ENCODE measurements around the gene SLC10A7. TPM values are rescaled to one million over a fixed set of nuclear protein-coding genes. Genes with fewer than 3 reads are reported as not detected.

Gene SLC10A7
- total RNA-seq, 1 experiment from 2014 or later = 23.3 TPM

DNA sequence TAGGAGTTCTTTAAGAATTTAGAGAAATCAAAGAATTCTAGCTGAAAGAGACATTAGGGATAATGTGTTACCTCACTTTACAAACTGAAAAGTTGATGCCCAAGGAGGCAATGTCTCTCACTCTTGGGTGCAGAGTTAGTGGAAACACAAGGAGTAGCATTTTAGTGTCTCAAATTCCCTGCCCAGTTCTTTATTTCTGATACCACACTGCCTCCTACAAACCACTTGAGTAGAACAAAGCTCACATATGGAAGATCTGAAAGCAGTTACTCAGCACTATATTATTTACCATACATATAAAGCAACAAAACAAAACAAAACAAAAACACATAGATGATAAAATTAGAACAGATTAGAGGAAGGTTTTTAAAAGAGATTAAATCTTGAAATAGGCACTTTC lies 183.2 kb downstream of the SLC10A7 start:
- Histone ChIP-seq H3K27ac (no peak overlapping the region), H3K27me3 (no peaks in the 10 kb centered on the region), H3K4me1 (peaks cover 15% of the 10 kb centered on the region), H3K36me3 (no peaks in the 10 kb centered on the region), H3K4me3 (no peak overlapping the region), H3K9me3 (replicated peaks) (no peaks in the 10 kb centered on the region)
- DNase-seq = peak in 1 of 2 experiments; percentile 25

DNA sequence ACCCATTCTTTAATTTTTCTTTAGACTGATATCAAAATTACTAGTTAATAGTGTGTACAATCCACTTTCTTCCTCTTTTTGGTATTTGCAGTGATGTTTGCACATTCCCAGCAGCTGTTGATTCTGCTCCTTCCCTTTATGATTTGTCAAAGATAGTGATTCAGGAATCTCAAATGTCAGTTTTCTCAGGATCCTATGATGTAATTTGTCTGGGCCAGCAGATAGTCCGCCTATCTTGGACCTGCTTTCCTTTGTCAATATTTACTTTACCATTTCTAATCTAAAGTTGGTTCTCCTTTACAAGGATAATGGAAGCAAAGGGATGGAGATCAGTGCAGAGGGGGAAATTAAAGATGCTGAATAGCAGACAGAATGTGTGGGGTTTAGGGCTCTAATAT lies 185.3 kb downstream of the SLC10A7 start:
- Histone ChIP-seq H3K9me3 (replicated peaks) (no peaks in the 10 kb centered on the region), H3K27ac (no peak overlapping the region), H3K27me3 (no peaks in the 10 kb centered on the region), H3K4me3 (no peak overlapping the region), H3K36me3 (no peaks in the 10 kb centered on the region), H3K4me1 (peaks cover 15% of the 10 kb centered on the region)
- peak in 1 of 2 experiments; percentile 22 for DNase-seq

DNA sequence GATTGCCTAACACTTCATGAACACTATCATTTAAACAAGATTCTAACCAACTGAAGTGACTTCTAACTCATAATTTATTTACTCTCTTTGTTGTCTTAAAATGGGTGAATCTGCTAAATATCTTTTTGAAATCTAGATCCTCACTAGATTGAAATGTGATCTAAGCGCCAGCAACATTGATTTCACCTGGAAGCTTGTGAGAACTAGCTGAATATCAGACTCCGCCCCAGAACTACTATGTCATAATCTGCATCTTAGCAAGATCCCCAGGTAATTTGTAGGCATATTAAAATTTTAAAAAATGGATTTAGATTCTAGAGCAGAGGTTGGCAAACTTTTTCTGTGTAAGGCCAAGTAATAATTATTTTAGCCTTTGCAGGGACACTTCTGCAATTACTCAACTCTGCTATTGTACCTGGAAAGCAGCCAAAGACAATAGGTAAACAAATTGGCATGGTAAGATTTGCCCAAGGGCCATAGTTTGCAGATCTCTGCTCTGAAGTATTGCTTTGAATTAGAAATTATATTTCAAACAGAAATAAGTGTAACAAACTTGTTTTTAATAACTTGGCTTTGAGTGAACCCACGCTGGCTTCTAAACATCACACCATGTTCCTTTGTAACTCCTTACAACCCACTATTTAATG lies 185.9 kb downstream of the SLC10A7 start:
- Histone ChIP-seq H3K27me3 (no peaks in the 10 kb centered on the region), H3K36me3 (no peaks in the 10 kb centered on the region), H3K4me3 (no peak overlapping the region), H3K9me3 (replicated peaks) (no peaks in the 10 kb centered on the region), H3K4me1 (peaks cover 15% of the 10 kb centered on the region), H3K27ac (no peak overlapping the region)
- no peak for DNase-seq

DNA sequence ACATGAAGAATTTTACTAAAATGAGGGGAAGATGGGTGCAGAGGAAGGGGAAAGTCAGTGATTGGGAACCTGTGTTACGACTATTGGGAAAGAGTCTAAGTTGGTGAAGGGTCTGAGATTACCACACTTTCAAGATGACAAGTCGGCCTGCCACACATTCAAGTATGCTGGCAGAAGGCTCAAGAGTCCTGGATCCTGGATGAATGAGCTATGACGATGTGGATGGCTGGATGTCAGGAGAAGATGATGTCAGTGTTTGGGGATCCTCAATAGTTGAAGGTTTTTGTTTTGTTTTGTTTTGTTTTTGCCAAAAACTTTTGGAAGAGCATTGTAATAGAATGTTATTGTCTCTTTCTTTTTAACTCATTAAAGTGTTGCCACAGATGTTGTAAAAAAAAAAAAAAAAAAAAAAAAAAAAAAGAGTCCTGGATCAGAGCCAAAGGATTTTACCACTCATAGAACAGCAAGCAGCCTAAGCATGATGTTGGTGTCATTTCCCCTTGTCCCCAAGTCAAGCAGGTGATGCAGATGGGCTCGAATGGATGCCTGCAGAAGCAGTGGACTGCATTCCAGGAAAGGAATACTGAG lies 186.8 kb downstream of the SLC10A7 start:
- Histone ChIP-seq H3K36me3 (no peaks in the 10 kb centered on the region), H3K27ac (no peak overlapping the region), H3K9me3 (replicated peaks) (no peaks in the 10 kb centered on the region), H3K27me3 (no peaks in the 10 kb centered on the region), H3K4me3 (no peak overlapping the region), H3K4me1 (peaks cover 15% of the 10 kb centered on the region)
- DNase-seq = no peak

DNA sequence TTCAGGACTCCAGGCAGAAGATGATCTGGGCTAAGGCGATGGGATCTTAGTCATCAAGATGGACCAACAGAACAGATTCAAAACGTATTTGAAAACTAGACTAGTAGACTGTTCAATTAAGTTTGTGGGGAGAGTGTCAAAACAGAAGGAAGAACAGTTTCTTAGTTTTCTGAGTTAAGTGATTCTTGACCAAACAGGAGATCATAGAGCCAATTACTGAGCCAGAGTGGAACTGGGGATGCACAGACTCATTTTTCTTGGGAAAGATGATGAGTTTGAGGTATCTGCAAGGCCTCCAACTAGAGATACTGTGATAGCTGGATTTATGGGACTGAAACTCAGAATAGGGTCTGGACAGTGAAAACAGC lies 187.9 kb downstream of the SLC10A7 start:
- Histone ChIP-seq H3K4me3 (no peak overlapping the region), H3K27me3 (no peaks in the 10 kb centered on the region), H3K4me1 (peaks cover 15% of the 10 kb centered on the region), H3K27ac (no peak overlapping the region), H3K9me3 (replicated peaks) (no peaks in the 10 kb centered on the region), H3K36me3 (no peaks in the 10 kb centered on the region)
- no peak for DNase-seq

DNA sequence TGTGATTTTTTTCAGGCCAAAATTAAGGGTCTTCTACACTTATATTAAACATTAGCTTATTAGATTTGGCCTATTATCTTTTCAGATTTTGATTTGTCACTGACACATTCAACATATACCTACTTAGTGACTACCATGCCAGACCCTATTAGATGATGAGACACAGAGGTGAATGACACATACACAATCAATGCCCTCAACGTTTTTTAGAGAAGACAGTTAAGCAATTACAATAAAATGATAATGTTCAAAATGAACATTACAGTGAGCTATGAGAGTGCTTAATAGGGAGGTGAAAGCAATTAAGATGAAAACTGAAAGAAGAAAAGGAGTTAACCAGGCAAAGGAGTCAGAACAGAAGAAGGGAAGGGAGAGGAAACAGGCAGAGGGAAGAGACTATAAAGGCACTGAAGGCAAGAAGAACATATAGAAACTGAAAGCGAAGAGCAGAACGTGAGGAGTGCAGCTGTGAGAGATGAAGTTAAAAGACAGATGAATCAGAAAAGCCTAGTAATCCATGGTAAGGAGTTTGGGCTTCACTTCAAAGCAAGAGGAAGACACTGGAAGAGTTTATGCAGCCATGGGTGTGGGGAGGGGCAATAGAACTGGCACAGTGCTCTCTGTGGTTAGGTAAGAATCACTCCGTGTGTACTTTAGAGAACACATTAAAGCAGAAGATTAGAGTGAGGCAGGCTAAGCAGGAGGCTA lies 188.4 kb downstream of the SLC10A7 start:
- H3K4me3 ChIP-seq = no peak overlapping the region
- peak; percentile 16 to 48 for DNase-seq
- no peak overlapping the region for H3K27ac ChIP-seq
- H3K4me1 ChIP-seq = peaks cover 15% of the 10 kb centered on the region
- no peaks in the 10 kb centered on the region for H3K9me3 ChIP-seq (replicated peaks)
- no peaks in the 10 kb centered on the region for H3K36me3 ChIP-seq
- no peaks in the 10 kb centered on the region for H3K27me3 ChIP-seq

DNA sequence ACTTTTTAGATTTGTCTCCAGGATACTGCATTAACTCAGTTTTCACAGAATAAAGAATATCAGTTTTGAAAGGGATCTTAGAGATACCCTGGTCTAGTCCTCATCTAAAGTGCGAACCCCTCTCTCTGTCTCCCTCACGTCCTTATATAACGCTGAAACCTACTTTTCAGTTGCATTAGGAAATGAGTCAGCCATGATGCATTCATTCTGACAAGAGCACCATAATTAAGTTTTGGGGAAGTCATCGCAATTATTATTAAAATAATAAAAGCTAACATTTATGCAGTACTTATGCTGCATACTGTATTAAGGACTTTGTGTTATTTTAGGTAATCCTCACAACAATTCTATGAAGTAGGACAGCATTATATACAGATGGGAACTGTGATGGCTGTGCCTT lies 191.3 kb downstream of the SLC10A7 start:
- no peak overlapping the region for H3K27ac ChIP-seq
- no peak overlapping the region for H3K4me3 ChIP-seq
- H3K9me3 ChIP-seq (replicated peaks) = no peaks in the 10 kb centered on the region
- H3K27me3 ChIP-seq = no peaks in the 10 kb centered on the region
- H3K36me3 ChIP-seq = no peaks in the 10 kb centered on the region
- DNase-seq = no peak
- peaks cover 7% of the 10 kb centered on the region; the same call in 1 of the 2 replicates for H3K4me1 ChIP-seq

DNA sequence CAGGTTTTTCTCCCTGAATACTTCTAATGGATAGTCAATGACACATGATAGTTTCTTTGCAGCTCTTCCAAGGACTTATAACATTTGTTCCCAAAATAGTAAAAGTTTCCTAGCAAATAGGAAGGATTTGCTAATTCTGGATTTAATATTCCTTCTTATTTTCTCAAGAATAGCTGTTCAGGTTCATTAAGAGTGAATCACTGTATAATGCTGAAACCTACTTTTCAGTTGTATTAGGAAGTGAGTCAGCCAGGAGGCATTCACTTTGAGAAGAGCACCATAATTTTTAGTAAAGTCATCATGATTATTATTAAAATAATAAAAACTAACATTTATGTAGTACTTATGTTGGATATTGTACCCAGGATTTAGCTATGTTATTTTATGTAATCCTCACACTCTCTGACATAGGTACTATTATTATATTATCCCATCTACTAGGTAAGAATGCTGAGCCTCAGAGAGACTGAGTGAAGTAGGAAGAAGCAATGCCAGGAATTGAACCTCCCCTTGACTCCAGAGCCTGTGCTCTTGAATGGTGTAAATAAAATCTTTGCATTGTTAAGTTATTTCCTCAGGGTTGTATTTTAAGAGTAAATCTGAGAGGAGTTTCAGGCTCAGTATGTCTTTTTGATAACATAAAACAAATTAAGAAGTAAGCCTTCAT lies 192.6 kb downstream of the SLC10A7 start:
- H3K27me3 ChIP-seq = no peaks in the 10 kb centered on the region
- no peaks in the 10 kb centered on the region for H3K9me3 ChIP-seq (replicated peaks)
- DNase-seq = no peak
- H3K4me1 ChIP-seq = peaks cover 5% of the 10 kb centered on the region; the same call in 1 of the 2 replicates
- no peak overlapping the region for H3K27ac ChIP-seq
- H3K4me3 ChIP-seq = no peak overlapping the region
- H3K36me3 ChIP-seq = no peaks in the 10 kb centered on the region

DNA sequence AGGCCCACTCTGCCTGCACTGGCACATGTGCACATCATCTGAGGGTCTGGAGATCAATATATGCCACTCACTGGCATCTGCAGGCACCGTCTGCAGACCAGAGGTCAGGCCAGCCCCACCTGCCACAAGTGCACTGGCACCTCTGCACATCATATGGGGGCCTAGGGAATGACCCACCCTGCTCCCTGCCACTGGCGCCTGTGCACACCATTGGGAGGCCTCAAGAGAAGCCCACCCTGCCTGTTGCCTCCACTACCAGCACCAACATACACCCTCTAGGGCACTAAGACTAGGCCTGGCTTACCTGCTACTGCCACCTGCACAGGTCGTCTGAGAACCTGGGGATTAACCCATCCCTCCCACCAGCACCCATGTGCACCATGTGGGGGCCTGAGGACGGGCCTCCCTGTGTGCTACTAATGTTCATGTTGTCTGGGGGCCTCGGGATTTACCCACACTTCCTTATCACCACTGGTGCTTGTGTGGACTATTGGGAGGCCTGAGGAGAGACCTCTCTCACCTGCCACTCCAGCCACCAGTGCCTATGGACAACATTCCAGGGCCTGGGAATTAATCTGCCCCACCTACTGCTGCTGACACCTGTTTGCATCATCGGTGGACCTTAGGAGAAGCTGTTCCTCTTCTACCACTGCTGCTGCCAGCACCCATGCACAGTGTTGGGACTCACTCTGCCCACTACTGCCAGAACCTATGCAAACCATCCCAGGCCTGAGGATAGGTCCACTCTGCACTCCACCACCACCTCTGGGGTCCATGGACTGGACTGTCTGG lies 193.7 kb downstream of the SLC10A7 start:
- no peak overlapping the region for H3K4me3 ChIP-seq
- no peak for DNase-seq
- H3K27me3 ChIP-seq = no peaks in the 10 kb centered on the region
- H3K9me3 ChIP-seq (replicated peaks) = no peaks in the 10 kb centered on the region
- no peak overlapping the region for H3K27ac ChIP-seq
- no peaks in the 10 kb centered on the region for H3K36me3 ChIP-seq
- H3K4me1 ChIP-seq = no peaks in the 10 kb centered on the region

DNA sequence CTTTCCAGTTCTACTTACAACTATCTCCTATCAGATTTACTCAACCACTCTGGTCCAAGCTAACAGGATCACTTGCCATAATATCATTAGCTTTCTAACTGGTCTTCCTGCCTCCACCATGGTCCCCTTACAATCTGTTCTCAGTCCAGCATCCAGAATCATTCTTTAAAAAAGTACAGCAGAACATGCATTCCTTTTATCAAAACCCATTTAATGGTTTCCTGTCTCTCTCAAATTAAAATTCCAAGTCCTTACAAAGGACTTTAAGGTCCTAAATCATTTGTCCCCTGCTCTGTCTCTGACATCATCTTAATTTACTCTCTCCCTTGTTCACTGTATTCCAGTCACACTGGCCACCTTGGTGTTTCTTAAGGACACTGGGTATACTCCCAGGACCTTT lies 202.8 kb downstream of the SLC10A7 start:
- H3K27me3 ChIP-seq = no peaks in the 10 kb centered on the region
- no peak overlapping the region for H3K27ac ChIP-seq
- no peaks in the 10 kb centered on the region for H3K9me3 ChIP-seq (replicated peaks)
- no peak for DNase-seq
- peaks cover 8% of the 10 kb centered on the region; the same call in 1 of the 2 replicates for H3K4me1 ChIP-seq
- no peaks in the 10 kb centered on the region for H3K36me3 ChIP-seq
- H3K4me3 ChIP-seq = no peak overlapping the region

DNA sequence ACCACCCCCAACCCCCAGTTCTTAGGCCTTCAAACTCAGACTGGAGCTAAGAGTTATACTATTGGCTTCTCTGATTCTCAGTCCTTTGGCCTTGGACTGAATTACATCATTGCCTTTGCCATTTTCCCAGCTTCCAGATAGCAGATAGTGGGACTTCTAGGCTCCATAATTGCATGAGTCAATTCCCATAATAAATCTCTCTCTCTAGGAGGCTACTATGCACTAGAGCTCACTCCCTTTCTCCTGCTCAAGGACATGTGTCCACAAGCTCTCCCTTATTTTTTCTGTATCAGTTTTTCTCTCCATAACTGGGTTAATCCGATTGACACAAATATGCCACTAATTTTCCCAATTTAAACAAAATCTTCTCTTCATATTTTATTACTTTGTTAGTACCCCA lies 204.0 kb downstream of the SLC10A7 start:
- DNase-seq = no peak
- Histone ChIP-seq H3K4me1 (peaks cover 8% of the 10 kb centered on the region), H3K4me3 (no peak overlapping the region), H3K27me3 (no peaks in the 10 kb centered on the region), H3K9me3 (replicated peaks) (no peaks in the 10 kb centered on the region), H3K36me3 (no peaks in the 10 kb centered on the region), H3K27ac (no peak overlapping the region)

DNA sequence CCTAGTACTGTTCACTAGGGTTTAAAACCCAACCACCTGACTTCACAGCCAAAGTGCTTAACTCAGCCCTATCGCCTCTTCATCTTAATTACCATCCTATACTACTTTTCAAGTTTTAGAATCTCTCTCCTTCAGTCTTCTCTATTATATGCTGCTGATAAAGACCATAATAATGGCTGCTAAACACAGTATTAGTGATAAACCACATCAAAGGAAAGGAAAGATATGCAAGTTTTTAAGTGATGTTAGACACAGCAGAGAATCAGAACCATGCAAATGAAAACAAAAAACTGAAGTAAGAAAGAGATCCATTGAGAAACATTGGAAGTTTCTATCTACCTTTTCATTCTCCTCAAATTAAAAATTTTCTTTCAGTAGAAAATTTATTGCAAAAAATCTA lies 206.6 kb downstream of the SLC10A7 start:
- peaks cover 24% of the 10 kb centered on the region for H3K4me1 ChIP-seq
- no peaks in the 10 kb centered on the region for H3K27me3 ChIP-seq
- H3K4me3 ChIP-seq = no peak overlapping the region
- no peaks in the 10 kb centered on the region for H3K9me3 ChIP-seq (replicated peaks)
- no peak for DNase-seq
- no peaks in the 10 kb centered on the region for H3K36me3 ChIP-seq
- H3K27ac ChIP-seq = no peak overlapping the region

DNA sequence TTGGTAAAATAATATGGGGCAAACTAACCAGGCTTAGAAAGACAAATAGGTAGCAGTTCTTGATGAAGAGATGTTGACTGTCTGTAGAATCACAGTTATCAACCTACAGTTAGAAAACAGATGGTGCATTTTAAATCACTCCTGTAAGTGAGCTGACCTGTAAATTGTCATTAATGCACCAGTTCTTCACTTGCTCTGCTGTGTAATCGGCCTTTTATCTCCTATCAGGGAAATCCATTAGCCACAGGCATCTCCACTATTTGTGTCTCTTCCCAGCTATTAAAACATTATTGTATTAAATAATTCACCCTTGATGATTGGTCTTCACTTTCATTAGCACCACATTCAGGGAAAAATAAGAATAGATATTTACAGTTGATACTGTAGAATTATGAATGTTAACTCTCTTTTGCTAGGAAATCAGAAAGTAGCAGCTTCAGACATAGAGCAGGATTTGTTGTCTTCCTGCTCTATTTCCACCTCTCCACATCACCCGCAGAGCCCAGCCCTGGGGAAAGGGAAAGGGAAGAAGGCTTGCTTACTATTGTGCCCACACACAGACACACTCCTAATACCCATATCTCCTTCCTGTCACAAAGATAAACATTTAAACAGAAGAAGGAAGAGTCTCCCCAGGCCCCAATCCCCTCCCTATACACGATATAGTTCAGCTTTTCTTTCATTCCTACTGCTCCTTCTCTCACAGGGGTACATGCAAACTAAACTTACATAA lies 210.3 kb downstream of the SLC10A7 start:
- Histone ChIP-seq H3K27ac (peak overlapping the region; percentile 80), H3K36me3 (no peaks in the 10 kb centered on the region), H3K4me3 (no peak overlapping the region), H3K9me3 (replicated peaks) (no peaks in the 10 kb centered on the region), H3K4me1 (peaks cover 18% of the 10 kb centered on the region), H3K27me3 (no peaks in the 10 kb centered on the region)
- DNase-seq = peak; percentile 74 to 85

All from SJCRH30 (cell line).